Gastroesophageal sphincter (tissue), 3 donors: Measurements from ENCODE around the gene ZNF253.

ENCODE experiments used
- EP300 ChIP-seq: sonication (generic); formaldehyde crosslinking; IDR thresholded peaks from one replicate; pipeline ENCODE4 v1.6.1; 2017; ENCODE audit warnings: antibody characterized with exemption, mild to moderate bottlenecking
- POLR2A ChIP-seq, 2 donors: fragments of 450-650 bp; IDR thresholded peaks; one replicate each; pipeline ENCODE4 v1.6.1; 2017; ENCODE audit warnings: antibody characterized with exemption in 2 of 2, mild to moderate bottlenecking in 2 of 2, moderate library complexity in 1 of 2
- POLR2AphosphoS5 ChIP-seq: sonication (generic); formaldehyde crosslinking; IDR thresholded peaks from one replicate; pipeline ENCODE4 v1.6.1; 2017; ENCODE audit warnings: antibody characterized with exemption
- TF ChIP-seq, protein P1 (sequence below), 4 experiments: fragments of 200-600 bp in 2 of 4; fragments of 450-650 bp in 2 of 4; sonication (generic) in 1 of 4; IDR thresholded peaks; one replicate each; pipeline ENCODE4 v1.5.1; 2017 to 2019; ENCODE audit warnings: antibody characterized with exemption in 4 of 4, mild to moderate bottlenecking in 2 of 4, moderate library complexity in 2 of 4

DNA sequence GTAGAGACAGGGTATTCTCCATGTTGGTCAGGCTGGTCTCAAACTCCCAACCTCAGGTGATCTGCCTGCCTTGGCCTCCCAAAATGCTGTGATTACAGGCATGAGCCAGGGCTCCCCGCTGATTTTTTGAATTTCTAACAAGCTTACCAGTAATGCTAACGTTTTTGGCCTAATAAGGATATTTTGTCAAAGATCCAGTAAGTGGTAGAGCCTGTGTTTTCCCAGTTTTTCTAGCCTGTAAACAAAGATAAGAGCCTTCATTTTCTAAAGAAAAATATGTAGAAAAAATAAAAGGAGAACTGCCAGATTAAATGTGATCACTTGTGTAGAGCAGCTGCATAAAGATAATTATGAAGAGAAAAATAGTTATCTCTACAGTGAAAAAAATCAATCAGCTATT lies 72.8 kb downstream of the ZNF253 start:
- TF ChIP-seq, protein P1, sequence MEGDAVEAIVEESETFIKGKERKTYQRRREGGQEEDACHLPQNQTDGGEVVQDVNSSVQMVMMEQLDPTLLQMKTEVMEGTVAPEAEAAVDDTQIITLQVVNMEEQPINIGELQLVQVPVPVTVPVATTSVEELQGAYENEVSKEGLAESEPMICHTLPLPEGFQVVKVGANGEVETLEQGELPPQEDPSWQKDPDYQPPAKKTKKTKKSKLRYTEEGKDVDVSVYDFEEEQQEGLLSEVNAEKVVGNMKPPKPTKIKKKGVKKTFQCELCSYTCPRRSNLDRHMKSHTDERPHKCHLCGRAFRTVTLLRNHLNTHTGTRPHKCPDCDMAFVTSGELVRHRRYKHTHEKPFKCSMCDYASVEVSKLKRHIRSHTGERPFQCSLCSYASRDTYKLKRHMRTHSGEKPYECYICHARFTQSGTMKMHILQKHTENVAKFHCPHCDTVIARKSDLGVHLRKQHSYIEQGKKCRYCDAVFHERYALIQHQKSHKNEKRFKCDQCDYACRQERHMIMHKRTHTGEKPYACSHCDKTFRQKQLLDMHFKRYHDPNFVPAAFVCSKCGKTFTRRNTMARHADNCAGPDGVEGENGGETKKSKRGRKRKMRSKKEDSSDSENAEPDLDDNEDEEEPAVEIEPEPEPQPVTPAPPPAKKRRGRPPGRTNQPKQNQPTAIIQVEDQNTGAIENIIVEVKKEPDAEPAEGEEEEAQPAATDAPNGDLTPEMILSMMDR (IDR thresholded peaks at IDR 0.05): no peak
- TF ChIP-seq POLR2A (IDR thresholded peaks at IDR 0.05) (no peak), EP300 (no peak), POLR2AphosphoS5 (no peak)
